ENCODE data around the gene BABAM2. TPM values are rescaled to one million over a fixed set of nuclear protein-coding genes. Genes with fewer than 3 reads are reported as not detected.
A peak's percentile ranks its signal among the peaks of the same experiment; 100 is the strongest.
"Not testable (repeated sequence)": the region's sequence is repeated elsewhere in the genome, so short reads cannot be mapped to it uniquely, and the experiment has no call there.

Gene BABAM2
- total RNA-seq, 6 experiments from 2014 or later, result 17.1 to 39.4 (median 25.5) TPM

DNA sequence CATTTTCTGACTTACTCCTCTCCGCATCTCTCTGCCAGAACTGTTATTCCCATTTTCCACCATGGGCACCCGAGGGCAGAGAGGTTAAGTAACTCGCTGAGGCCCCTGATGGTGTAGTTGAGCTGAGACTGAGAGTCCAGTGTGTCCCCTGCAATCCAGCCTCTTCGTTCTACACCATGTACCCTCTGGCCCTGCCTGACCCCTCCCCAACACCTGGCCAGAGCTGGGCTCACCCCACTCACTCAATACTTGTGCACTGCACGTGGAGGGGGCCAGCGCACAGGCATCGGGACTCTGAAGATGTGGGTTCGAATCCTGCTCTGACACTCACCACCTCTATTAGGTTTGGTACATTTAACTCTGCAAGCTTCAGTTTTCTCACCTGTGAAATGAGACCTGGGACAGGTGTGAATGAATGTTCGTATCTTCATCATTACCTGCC, 477.8 kb downstream of the BABAM2 start:
- TF ChIP-seq POLR2A (IDR thresholded peaks at IDR 0.05), result no peak
- TF ChIP-seq, protein P1, sequence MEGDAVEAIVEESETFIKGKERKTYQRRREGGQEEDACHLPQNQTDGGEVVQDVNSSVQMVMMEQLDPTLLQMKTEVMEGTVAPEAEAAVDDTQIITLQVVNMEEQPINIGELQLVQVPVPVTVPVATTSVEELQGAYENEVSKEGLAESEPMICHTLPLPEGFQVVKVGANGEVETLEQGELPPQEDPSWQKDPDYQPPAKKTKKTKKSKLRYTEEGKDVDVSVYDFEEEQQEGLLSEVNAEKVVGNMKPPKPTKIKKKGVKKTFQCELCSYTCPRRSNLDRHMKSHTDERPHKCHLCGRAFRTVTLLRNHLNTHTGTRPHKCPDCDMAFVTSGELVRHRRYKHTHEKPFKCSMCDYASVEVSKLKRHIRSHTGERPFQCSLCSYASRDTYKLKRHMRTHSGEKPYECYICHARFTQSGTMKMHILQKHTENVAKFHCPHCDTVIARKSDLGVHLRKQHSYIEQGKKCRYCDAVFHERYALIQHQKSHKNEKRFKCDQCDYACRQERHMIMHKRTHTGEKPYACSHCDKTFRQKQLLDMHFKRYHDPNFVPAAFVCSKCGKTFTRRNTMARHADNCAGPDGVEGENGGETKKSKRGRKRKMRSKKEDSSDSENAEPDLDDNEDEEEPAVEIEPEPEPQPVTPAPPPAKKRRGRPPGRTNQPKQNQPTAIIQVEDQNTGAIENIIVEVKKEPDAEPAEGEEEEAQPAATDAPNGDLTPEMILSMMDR (IDR thresholded peaks at IDR 0.05), result no peak
- DNase-seq (peak in 1 of 3 donors; percentile 42), ATAC-seq (no peak)
- Histone ChIP-seq H3K4me3 (no peak overlapping the region), H3K9me3 (no peaks in the 10 kb centered on the region), H3K4me1 (peaks cover 0 to 14% (median 0%) of the 10 kb centered on the region in 4 donors), H3K36me3 (no peaks in the 10 kb centered on the region), H3K27ac (no peak overlapping the region), H3K27me3 (no peaks in the 10 kb centered on the region)
- 87% methylated on average over 9 of the region's 9 CpGs for WGBS (ENCODE audit: insufficient coverage, low coverage, low lambda C conversion rate, missing lambda C conversion rate)
- intact Hi-C loops (cut with DNase I), result no loop called here

DNA sequence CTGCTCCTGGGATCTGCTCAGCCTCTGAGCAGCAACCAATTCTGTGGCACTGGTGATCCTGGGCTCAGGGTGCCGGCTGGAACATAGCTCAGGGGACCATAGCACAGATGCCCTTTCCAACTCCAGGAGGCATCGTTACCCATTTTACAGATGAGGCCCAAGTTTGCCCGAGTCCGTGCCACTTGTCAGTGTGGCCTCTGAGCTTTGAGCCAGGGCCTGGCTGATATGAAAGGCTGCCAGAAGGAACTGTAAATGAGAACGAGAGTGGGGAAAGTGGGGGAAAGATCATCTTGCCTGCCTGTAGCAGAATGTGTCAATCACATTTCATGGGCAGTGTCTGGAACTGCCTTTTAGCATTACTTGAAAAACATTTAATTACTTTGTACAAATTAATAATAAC, 478.8 kb downstream of the BABAM2 start:
- intact Hi-C loops (cut with DNase I), result no loop called here
- H3K36me3 ChIP-seq, result no peaks in the 10 kb centered on the region
- H3K9me3 ChIP-seq, result no peaks in the 10 kb centered on the region
- no peak overlapping the region for H3K27ac ChIP-seq
- no peaks in the 10 kb centered on the region for H3K27me3 ChIP-seq
- H3K4me3 ChIP-seq, result no peak overlapping the region
- DNase-seq, result no peak
- no peak for ATAC-seq
- peaks cover 0 to 14% (median 0%) of the 10 kb centered on the region in 4 donors for H3K4me1 ChIP-seq
- WGBS (ENCODE audit: insufficient coverage, low coverage, low lambda C conversion rate, missing lambda C conversion rate), result 25% methylated on average over 2 of the region's 5 CpGs
- no peak for TF ChIP-seq POLR2A (IDR thresholded peaks at IDR 0.05)
- TF ChIP-seq, protein P1 (IDR thresholded peaks at IDR 0.05), result no peak

DNA sequence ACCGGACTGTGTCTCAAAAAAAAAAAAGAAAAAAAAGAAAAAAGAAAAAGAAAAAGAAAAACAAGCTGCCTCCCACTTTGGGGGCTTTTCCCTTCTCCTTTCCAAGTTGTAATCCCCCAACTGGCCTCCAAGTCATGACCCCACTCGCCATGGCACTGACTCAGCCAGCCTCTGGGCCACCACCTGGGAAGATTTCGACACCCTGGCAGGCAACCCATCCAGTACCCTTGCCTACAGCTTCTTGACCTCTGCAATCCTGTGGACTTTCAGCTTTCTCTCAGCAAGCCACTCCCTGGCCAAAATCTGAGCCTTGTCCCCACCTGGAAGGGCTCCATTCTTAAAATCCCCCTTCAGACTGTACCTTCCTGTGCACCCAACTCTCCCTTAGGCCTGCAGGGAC, 479.8 kb downstream of the BABAM2 start:
- Histone ChIP-seq H3K4me3 (no peak overlapping the region), H3K9me3 (no peaks in the 10 kb centered on the region), H3K27ac (peak overlapping the region in 1 of 3 donors; percentile 7), H3K27me3 (no peaks in the 10 kb centered on the region), H3K4me1 (peaks cover 0 to 14% (median 0%) of the 10 kb centered on the region in 4 donors), H3K36me3 (no peaks in the 10 kb centered on the region)
- WGBS (ENCODE audit: insufficient coverage, low coverage, low lambda C conversion rate, missing lambda C conversion rate), result 60% methylated on average over 3 of the region's 3 CpGs
- no peak for TF ChIP-seq POLR2A (IDR thresholded peaks at IDR 0.05)
- TF ChIP-seq, protein P1 (IDR thresholded peaks at IDR 0.05), result no peak
- intact Hi-C loops (cut with DNase I), result no loop called here
- DNase-seq (peak in 2 of 3 donors; percentile 76 to 81), ATAC-seq (peak; percentile 50 to 78 (median 66))

DNA sequence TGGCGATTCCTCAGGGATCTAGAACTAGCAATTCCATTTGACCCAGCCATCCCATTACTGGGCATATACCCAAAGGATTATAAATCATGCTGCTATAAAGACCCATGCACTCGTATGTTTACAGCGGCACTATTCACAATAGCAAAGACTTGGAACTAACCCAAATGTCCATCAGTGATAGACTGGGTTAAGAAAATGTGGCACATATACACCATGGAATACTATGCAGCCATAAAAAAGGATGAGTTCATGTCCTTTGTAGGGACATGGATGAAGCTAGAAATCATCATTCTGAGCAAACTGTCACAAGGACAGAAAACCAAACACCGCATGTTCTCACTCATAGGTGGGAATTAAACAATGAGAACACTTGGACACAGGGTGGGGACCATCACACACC, 481.2 kb downstream of the BABAM2 start:
- H3K27ac ChIP-seq; H3K36me3 ChIP-seq; H3K27me3 ChIP-seq; intact Hi-C loops (cut with DNase I); H3K4me3 ChIP-seq; DNase-seq; H3K9me3 ChIP-seq; ATAC-seq: not testable (repeated sequence)
- peaks cover 0 to 14% (median 0%) of the 10 kb centered on the region in 4 donors for H3K4me1 ChIP-seq
- WGBS (ENCODE audit: insufficient coverage, low coverage, low lambda C conversion rate, missing lambda C conversion rate), result 81% methylated on average over 4 of the region's 4 CpGs

DNA sequence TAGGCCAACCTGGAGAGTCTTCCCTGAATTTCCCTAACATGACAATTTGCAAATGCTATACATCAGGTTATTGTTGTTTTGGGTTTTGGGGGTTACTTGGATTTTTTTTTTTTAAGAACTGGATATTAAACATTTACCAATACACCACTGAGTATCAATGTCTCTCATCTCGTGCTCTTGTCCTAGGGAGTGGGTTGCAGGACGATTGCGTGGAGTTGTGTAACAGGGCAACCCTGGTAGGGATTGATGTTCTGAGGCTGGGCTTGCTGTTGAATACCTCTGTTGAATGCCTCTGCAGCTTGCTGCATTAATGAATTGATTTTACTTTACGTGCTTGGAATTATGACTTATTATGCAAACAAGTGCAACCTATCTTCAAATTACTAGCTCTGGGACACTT, 483.3 kb downstream of the BABAM2 start:
- TF ChIP-seq, protein P1 (IDR thresholded peaks at IDR 0.05), result no peak
- TF ChIP-seq POLR2A (IDR thresholded peaks at IDR 0.05), result no peak
- H3K9me3 ChIP-seq, result no peaks in the 10 kb centered on the region
- peaks cover 0 to 27% (median 8%) of the 10 kb centered on the region in 4 donors for H3K4me1 ChIP-seq
- 33% methylated on average over 4 of the region's 4 CpGs for WGBS (ENCODE audit: insufficient coverage, low coverage, low lambda C conversion rate, missing lambda C conversion rate)
- H3K36me3 ChIP-seq, result no peaks in the 10 kb centered on the region
- ATAC-seq, result no peak
- DNase-seq, result no peak
- H3K27ac ChIP-seq, result no peak overlapping the region
- intact Hi-C loops (cut with DNase I), result no loop called here
- no peak overlapping the region for H3K4me3 ChIP-seq
- no peaks in the 10 kb centered on the region for H3K27me3 ChIP-seq

All from right lobe of liver (tissue), 6 donors.